GM18519 (cell line): Measurements from ENCODE around the gene KCNC2.

Experiments used
- ATAC-seq: cut with Tn5 transposase; IDR thresholded peaks from one replicate; pipeline ENCODE4 v1.9.1; 2021; ENCODE audit warnings: mild to moderate bottlenecking, moderate library complexity; ENCODE audit not compliant: unreplicated experiment, low FRiP score

KCNC2 gene

DNA sequence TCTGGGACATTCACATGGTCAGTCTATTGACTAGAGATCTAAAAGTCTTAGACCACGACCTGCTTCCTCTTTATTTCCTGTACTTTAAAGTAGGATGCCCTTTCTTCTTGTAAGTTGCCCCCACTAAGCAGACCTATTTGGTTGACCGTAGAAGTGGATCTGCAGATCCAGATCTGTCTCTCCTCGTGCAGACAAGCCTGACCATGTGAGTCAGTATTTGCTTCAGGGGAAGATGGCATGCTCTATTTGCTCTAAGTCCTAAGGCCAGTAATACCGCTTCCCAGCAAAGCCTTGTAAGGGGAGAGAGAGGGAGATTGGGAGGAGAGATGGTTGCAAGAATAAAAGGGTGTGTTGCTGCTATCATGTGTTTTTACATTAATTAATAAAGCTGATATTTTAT, 46.8 kb downstream of the KCNC2 start:
- ATAC-seq = no peak

DNA sequence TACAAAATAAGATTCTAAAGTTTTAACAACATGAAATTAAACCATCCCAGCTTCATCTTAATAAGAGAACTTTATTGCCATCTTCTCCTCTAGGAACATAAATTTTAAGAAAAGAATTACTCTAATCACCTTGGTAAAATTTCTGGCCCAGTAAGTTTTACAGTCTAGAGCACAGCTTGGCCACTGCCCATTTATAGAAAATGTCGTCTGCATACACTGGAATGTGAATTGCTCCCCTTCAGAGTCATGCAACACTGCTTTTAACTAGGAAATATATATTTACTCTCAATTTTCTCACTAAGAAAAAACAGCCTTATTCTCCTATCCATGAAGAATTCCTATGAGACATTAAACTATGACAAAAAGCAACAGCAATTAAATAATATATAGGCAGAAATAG, 48.2 kb downstream of the KCNC2 start:
- no peak for ATAC-seq

DNA sequence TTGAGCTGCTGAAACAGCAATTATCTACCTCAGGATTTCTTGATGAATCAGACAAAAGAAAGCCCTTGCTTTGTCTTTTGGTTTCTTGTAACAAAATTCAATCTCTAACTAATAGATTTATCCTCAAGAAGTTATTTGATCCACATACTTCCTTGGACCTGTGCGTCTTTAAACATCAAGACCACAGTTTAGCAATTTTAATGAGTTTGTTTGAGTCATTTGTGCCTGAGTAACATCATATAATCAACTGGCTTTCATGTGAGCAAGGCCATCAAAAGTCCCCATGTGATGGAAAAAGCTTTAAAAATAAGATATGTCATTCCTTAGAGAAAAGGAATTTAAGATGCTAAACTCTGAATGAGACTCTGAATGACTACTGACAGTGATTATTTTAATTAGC, 52.3 kb downstream of the KCNC2 start:
- no peak for ATAC-seq

DNA sequence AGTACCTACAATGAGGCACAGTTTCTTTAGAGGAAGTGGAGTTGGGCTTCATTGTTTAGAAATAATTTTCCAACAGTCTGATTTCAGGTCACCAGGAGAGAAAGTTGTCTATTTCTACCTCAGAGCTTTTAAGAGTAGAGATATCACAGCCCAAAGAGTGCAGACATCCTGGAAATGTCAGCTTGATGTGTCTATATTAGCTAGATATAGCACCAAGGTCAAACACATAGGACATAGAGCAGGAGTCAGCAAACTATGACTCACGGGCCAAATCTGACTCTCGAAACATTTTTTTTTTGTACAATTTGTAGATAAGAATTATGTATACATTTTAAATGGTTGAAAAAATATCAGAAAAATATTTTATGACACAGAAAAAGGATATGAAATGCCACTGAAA, 53.7 kb downstream of the KCNC2 start:
- ATAC-seq = no peak

DNA sequence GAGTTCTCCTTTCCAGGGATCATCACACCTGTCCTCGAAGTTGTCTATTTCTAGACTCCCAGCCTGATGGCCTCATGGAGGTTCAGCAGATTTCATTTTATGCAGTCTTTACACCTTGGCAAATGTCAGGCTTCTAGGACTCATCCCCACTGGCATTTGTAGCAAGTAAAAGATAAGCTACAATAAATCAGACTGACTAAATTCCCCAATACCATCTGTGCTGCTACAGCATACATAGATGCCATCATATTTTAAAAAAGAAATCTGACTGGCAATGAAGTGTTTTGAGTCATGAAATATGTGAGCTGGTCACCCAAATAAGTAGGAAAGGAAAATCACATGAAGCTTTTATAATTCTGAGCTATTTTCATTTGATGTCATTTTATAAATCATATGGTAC, 55.3 kb downstream of the KCNC2 start:
- ATAC-seq = no peak

DNA sequence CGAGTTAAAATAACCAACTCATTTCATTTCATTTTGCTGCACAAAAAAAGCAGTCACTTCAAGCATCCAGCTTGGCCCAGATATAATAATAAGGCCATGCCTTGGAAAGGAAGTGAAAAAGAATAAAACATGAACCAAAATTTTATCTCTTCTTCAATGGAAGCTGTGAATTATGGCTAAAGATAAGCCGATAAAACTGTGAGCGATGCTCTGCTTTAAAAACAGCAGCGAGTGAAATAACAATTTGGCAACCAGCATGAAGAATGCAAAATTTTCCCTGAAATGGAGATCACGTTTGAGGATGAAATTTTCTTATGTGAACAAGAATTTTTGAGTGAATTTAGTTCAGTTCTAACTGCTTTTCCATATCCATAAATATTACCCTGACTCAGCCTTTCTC, 70.4 kb downstream of the KCNC2 start:
- ATAC-seq = no peak

GRCh38 chr12:75137896-75138295, 71.7 kb downstream of the KCNC2 start:
- no peak for ATAC-seq

DNA sequence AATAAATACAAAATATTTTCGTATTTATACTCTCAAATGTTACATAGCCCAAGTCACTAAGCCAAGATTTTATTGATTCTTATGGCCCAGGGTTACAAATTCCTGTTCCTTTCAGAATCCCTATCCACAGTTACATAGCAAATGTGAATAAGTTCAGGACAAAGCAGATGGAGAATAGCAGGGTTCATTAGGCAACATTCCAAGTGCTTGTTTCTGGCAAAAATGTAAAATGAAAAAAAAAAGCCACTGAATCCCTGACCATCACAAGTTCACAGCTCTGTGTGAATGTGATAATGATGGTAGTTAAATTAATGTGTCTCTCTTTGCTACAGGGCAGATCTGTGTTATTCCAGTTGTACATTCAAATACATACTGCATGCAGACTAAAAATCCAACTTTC, 74.6 kb downstream of the KCNC2 start:
- ATAC-seq = no peak

- ATAC-seq = no peak
Observed at GRCh38 chr12:75130811-75131210, 78.8 kb downstream of the KCNC2 start.

- no peak for ATAC-seq
Observed at GRCh38 chr12:75129275-75129674, 80.4 kb downstream of the KCNC2 start.

DNA sequence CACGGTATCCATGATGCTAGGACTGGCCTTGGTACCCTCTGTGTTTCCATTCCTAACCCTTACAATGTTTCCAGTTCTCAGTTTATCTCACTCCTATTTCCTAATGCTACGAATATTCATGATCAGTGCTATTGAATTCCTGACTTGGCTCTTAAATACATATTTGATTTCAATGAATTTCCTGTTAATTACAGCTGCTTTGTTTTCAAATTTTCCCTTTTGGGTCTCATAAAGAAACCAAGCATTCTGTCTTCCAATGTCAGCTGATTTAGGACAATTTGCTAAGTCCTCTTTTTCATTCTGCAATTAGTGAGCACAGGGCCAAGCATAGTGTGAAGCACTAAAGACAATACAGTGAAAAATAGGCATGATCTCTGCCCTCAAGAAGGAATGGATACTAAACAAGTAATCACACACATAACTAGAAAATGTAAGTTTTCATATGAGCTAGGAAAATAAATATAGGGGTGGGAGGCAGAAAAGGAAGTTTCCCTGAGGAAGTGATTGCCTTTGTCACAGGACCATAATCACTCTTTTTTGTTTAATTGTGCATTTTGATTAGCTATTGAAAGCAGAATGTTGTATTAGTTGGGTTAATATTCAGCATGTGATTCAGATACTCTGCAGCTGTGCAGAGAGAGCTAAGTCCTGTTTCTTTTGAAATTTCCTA, 88.5 kb downstream of the KCNC2 start:
- ATAC-seq = no peak

DNA sequence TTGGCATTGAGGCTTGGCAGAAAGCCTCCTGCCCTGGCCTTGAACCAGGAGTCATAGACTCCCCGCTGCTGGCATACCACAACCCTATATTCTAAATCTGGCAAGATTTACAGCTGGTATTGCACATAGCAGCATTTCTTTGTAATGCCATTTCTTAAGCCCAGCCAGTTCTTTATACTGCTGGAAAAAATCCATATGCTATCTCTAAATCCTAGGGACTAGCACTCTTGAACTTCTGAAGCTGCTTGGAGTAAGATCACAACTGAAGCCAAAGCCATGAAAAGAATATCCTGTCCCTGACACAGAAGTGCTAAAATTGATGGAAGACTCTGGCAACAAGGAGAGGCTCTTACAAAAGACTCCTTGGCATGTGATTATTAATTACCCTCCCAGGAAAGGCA, 89.3 kb downstream of the KCNC2 start:
- ATAC-seq = no peak

GRCh38 chr12:75116646-75117198, 92.9 kb downstream of the KCNC2 start:
- no peak for ATAC-seq

DNA sequence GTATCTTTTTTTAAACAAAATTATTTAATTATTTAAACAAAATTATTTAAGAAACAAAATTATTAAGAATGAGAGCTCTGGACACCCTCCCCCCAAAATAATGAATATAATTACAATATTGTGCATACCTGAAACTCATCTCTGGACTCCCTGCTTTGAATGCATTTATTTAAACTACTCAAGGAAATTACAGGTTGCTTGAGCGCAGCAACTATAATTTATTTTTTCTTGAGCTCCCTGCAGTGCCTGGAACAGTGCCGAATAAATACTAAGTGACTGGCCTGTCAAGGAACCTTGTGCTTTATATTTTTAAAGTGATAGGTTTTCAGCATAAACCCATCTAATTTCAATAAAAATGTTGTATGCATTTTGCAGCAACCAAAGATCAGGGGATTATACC, 93.9 kb downstream of the KCNC2 start:
- no peak for ATAC-seq

DNA sequence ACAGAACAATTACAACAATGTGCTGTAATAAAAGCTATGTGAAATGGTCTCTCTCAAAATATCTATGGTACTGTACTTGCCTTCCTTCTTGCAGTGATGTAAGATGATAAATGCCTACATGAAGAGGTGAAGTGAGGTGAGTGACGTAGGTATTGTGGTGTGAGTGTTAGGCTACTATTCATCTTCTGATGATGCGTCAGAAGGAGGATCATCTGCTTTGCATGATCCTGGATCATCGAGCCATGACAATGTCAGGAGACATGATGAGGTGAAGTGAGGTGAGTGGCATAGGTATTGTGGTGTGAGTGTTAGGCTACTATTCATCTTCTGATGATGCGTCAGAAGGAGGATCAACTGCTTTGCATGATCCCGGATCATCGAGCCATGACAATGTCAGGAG, 105.8 kb downstream of the KCNC2 start:
- no peak for ATAC-seq

DNA sequence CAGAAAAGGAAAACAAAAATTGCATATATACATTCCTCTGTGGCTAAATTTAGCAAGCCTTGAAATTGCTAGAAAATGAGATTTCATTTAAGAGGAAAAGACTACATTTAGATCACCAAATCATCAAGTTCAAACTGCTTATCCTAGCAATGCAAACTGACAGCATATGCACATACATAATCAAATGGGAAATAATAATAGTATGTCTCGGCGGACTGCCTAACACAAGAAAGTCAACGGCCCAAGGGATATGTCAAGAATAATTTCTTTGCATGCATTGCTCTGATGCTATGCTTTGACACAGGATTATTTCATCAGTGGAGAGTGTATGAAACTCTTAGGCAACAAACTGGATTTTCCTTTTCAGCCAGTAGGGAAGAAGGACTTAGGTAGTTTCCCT, 107.9 kb downstream of the KCNC2 start:
- ATAC-seq = no peak

DNA sequence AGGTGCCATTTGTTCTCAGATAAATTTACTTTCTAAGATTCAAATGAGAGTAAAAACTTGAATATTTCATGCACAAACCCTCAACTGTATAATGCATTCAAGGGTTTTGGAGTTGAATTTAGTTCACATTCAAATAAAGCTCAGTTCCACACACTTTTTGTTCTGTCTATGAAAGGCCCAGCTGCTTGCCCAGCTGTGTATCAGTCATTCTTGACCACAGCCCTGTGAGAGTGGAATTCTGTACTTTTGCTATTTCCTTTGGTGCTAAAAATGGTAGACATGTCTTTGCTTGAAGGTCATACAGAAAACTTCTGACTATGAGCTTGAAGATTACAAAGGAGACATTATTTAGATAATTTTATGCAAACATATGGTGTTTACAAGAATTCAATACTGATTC, 110.4 kb downstream of the KCNC2 start:
- no peak for ATAC-seq

- no peak for ATAC-seq
Observed at GRCh38 chr12:75097003-75097402, 112.6 kb downstream of the KCNC2 start.

DNA sequence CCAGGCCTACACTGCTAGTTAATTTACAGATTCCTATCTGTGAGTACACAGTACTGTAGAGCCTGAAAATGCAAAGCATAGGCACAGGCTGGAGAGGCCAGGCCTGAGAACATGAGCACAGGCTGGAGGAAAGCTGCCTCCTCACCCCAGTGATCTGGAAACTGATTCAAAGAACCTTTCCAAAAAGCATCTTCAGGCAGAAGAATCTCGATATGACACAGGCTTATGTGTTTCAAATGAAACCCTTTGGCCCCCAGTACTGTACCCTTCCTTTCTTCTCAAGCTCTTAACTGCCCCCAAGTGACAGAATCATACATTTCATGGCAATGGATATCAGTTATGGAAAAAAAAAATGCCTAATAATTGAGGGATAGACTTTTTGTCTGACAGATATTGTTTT, 122.0 kb downstream of the KCNC2 start:
- no peak for ATAC-seq

GRCh38 chr12:75086091-75087038, 123.3 kb downstream of the KCNC2 start:
- no peak for ATAC-seq

DNA sequence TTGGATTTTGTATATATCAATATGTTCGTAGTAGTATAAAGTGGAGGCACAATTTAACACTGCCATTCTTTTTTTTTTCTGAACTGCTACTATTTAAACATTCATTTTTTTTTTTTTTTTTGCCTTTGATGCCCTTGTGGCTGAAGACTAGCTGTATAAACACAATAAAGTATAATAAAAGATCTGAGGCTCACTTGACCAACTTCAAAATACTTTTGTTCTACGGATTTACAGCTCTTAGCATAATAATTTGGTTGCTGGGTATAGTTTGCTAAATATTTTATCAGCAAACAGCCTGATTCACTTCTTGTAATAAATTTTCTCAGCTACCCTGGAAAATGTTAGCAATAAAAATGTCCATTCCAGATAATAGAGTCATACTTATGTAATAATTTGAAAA, 128.3 kb downstream of the KCNC2 start:
- no peak for ATAC-seq

DNA sequence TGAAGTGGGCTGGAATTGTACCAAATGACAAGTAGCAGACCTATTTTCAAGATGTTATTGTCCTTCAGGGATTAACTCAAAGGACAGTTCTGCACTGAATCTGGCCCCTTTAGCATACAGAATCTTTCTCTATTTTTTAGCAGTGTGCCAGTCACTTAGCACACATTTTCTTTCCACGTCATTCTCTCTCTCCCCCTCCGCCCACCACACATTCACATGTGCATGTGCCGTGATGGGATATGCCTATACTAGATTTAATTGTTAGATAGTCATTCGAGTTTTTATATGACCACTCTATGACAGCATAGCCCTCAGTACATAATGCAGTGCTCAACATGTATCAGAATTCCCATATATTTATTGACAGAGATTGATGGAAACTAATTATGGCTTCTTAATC, 129.1 kb downstream of the KCNC2 start:
- ATAC-seq = no peak
